Astrocyte of the spinal cord (primary cell): ENCODE data around the gene GRID1.

Experiments used
- DNase-seq: peaks from one replicate; pipeline ENCODE4 v3.0.0; 2011; ENCODE audit warnings: low read depth, low spot score
- H3K4me3 ChIP-seq: 2 replicates; pipeline ENCODE4 v1.5.1; 2011; ENCODE audit warnings: low read depth, mild to moderate bottlenecking, low read length, moderate library complexity
- in situ Hi-C: cut with HindIII; loops from 2 replicates; pipeline ENCODE4 v1.10.0; 2017; ENCODE audit warnings: low sequenced_read_pairs
- TF ChIP-seq, protein P1 (sequence below): IDR thresholded peaks from 2 replicates; pipeline ENCODE4 v1.5.1; 2012; ENCODE audit warnings: low read depth, mild to moderate bottlenecking, low read length, inconsistent platforms

The GRID1 gene

GRCh38 chr10:85921789-85922188 lies 444.8 kb downstream of the GRID1 start:
- in situ Hi-C loops = no loop called here
- TF ChIP-seq, protein P1, sequence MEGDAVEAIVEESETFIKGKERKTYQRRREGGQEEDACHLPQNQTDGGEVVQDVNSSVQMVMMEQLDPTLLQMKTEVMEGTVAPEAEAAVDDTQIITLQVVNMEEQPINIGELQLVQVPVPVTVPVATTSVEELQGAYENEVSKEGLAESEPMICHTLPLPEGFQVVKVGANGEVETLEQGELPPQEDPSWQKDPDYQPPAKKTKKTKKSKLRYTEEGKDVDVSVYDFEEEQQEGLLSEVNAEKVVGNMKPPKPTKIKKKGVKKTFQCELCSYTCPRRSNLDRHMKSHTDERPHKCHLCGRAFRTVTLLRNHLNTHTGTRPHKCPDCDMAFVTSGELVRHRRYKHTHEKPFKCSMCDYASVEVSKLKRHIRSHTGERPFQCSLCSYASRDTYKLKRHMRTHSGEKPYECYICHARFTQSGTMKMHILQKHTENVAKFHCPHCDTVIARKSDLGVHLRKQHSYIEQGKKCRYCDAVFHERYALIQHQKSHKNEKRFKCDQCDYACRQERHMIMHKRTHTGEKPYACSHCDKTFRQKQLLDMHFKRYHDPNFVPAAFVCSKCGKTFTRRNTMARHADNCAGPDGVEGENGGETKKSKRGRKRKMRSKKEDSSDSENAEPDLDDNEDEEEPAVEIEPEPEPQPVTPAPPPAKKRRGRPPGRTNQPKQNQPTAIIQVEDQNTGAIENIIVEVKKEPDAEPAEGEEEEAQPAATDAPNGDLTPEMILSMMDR = no peak
- H3K4me3 ChIP-seq = no peak overlapping the region
- no peak for DNase-seq

DNA sequence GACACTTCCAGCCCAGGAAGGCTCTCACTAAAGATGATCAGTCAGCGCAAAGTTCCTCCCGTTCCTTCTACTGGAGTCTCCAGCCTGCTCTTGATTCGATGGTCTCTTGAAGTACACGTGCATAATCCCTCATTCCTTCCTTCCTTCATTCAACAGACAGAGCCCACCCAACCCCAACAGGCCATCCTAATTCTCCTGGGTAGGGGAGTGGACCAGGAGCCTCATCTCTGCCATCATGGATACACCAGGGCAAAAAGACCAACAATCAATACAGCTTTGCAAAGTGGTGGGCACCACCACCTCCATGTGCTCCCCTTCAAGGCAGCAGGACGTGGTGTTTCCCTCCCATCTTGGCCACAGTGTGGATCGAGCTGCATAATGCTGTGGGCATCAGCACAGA lies 446.3 kb downstream of the GRID1 start:
- in situ Hi-C loops = no loop called here
- H3K4me3 ChIP-seq = no peak overlapping the region
- TF ChIP-seq, protein P1 = no peak
- no peak for DNase-seq

GRCh38 chr10:85919491-85920021 lies 447.0 kb downstream of the GRID1 start:
- TF ChIP-seq, protein P1 = no peak
- in situ Hi-C loops = no loop called here
- DNase-seq = no peak
- no peak overlapping the region for H3K4me3 ChIP-seq

- in situ Hi-C loops = no loop called here
- no peak overlapping the region for H3K4me3 ChIP-seq
- DNase-seq = no peak
- TF ChIP-seq, protein P1 = no peak
Measured at GRCh38 chr10:85918371-85918770, 448.2 kb downstream of the GRID1 start.

- in situ Hi-C loops = no loop called here
- TF ChIP-seq, protein P1 = no peak
- no peak for DNase-seq
Measured at GRCh38 chr10:85917601-85918000, 449.0 kb downstream of the GRID1 start.

GRCh38 chr10:85916994-85917573 lies 449.5 kb downstream of the GRID1 start:
- no peak overlapping the region for H3K4me3 ChIP-seq
- TF ChIP-seq, protein P1 = no peak
- DNase-seq = no peak
- in situ Hi-C loops = no loop called here

More at GRCh38 chr10:85917601-85918000, 449.0 kb downstream of the GRID1 start:
- H3K4me3 ChIP-seq = no peak overlapping the region

GRCh38 chr10:85916286-85916685 lies 450.3 kb downstream of the GRID1 start:
- DNase-seq = no peak
- in situ Hi-C loops = no loop called here
- TF ChIP-seq, protein P1 = no peak
- no peak overlapping the region for H3K4me3 ChIP-seq
